HG02759 (cell line): ENCODE data around the gene SPATA21.

Experiments
- ATAC-seq: cut with Tn5 transposase; IDR thresholded peaks from one replicate; pipeline ENCODE4 v1.9.1; 2021; ENCODE audit warnings: mild to moderate bottlenecking, moderate library complexity; ENCODE audit not compliant: unreplicated experiment

The SPATA21 gene

DNA sequence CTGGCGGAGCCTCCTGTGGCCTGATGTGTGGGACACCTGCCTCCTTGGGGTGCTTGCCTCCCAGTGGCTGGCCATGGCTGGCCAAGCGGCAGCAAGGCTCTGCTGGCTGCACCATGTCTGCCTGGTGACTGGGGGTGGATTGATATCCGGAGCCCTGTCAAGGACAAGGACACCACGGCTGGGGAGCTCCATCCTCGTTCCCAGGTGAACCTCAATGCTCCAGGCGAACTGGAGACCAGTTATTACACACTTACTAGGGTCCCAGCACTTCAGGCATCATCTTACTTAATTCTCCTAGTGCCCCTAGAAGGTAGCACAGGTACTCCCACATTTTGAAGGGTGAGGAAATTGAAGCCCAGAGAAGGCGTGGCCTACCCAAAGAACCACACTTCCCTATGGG lies 15.2 kb downstream of the SPATA21 start:
- ATAC-seq = no peak

DNA sequence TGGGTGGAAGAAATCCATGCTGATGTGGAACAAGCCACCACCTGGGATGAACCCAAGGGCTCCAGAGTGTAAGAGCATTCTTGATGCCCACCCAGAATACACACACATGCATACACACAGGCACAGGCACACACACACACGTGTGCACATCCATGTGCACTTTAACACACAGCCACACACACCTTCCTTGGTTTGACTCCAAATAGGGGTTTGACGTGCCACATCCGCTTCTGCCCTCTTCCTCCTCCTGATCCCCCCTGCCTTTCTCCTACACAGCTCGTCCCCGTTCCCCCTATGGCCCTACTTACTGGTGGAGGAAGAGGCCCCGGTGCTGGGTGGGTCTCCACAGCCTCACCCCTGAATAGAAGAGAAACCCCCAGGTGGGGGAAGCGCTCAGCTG lies 16.0 kb downstream of the SPATA21 start:
- no peak for ATAC-seq

DNA sequence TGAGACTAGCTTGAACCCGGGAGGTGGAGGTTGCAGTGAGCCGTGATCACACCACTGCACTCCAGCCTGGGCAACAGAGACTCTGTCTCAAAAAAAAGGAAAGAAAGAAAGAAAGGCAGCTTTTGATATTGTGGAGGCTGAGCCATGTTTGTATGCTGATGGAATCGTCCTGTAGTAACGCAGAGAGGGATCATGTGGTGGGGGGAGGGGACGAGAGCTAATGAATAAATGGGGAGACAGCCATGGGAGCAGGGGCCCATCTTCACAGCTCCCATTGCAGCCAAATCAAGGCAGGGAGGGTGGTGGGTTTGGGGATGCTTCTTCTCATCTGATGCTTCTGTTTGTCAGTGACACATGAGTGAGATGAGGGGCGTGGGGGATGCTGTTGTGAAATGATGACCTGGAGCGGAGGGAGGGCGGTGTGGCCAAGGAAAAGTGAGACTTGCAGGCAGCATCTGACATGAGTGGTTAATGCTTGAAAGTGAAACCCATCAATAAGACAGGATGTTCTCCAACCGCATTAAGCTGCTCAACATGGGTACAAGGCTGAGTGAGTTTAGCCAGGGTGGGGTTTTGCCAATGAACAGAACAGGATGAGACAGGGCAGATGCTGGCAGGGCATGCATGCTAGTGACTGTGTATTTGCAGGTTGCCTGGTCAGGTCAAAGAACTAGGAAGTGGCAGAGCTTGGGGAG lies 16.7 kb downstream of the SPATA21 start:
- peak; percentile 70 for ATAC-seq

DNA sequence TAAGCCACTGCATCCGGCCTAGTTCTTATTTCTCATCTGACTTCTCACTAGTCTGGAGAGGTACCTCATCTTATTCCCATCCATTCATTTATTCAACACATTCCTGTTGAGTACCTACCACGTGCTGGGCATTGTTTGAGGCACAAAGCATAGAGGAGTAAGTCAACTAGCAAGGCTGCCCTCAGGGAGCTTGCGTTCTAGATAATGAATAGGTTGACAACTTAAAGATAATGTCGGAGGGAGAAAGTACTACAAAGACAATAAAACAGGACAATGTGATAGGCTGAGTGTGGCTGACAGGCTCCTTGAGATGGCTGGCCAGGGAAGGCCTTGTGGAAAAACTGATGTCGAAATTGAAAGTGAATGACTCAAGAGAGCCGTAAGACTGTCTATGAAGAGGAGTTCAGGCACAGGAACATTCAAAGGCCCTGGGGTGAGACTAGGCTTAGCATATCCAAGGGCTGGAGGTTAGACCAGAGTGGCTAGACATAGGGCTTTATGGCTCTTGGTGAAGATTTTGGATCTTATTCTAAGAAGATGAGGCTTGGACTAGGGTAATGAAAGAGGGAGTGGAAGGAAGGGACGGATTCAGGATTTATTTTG lies 18.3 kb downstream of the SPATA21 start:
- no peak for ATAC-seq

DNA sequence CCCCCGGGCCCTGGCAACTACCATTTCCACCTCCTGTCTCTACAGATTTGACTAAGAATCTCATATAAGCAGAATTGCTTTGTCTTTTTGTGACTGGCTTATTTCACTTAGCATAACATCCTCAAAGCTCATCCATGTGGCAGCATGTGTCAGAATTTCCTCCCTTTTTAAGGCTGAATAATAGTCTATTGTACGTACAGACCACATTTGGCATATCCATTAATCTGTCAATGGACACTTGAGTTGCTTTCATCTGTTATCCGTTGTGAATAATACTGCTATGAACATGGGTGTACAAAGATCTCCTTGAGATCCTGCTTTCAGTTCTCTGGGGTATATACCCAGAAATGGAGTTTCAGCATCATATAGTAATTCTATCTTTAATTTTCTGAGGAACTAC lies 24.0 kb downstream of the SPATA21 start:
- no peak for ATAC-seq

DNA sequence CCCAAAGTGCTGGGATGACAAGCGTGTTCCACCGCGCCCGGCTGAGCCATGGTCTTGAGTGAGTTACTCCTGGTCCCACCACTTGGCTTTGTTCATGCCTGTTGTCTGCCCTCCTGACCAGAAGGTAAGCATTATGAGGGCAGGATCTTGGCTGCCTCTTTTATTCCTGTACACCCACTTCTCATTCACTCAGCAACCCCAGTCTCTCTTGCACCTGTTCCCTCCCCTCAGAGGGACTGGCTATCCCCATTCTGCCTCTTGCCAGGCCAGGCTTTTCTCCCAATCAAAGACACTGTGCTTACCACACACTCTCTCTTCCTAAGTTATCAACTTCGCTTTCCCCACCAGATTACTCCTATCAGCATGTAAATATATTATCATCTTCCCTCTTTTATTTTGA lies 26.4 kb downstream of the SPATA21 start:
- no peak for ATAC-seq

DNA sequence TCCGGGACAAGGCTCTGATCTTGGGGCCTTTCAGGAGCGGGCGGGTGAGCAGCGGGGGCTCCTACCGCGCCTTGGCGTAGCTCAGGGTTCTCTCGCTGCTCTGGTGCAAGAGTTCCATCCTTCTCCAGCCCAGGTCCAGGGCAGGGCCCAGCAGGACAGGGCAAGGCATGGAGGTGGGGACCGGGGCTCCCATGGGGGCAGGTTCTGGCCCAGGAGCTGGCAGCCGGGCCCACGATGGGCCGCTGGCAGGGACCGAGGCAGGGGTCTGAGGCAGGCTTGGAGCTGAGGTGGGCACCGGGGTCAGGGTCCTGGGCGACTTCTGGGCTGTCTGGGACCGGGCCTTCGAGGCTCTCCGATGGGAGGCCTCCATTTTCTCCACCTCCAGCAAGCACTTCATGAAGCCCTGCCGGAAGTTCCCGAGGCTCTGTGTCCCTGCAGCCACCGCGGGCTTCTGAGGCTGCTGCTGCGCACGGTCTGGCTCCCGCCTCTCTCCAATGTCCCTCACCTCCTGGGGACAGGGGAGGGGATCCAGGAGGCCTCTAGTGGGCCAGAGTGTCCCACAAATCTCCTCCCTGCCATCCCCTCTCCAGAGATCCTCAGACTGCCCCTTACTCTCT lies 27.6 kb downstream of the SPATA21 start:
- no peak for ATAC-seq

DNA sequence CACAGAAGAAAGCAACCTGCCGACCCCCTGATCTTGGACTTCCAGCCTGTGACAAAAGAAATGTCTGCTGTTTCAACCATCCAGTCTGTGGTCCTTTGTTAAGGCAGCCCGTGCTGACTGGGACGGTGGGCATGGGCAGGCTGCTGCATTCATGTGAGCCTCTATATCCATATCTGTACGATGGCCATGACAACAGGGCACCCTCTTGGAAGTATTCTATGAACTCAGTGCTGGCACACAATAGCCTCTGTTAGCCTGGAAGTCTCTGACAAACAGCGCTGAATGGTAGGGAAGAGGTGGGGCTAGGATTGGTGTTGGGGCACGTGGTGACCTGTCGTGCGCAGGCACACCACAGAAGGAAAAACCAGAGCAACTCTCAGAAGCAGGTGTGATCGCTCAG lies 30.4 kb downstream of the SPATA21 start:
- no peak for ATAC-seq

DNA sequence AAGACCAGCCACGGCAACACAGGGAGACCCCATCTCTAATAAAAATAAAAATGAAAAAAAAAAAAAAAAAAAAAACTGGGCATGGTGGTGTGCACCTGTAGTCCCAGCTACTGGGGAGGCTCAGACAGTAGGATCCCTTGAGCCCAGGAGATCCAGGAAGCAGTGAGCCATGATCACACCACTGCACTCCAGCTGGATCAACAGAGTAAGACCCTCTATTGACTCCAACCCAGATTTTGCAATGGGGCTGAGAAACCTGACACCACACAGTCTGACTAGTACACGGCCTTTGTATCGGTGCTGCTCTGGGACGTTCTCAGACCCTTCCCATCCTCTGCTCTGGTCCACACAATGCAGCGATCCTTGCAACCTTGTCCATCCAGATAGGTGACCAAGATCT lies 31.8 kb downstream of the SPATA21 start:
- no peak for ATAC-seq

DNA sequence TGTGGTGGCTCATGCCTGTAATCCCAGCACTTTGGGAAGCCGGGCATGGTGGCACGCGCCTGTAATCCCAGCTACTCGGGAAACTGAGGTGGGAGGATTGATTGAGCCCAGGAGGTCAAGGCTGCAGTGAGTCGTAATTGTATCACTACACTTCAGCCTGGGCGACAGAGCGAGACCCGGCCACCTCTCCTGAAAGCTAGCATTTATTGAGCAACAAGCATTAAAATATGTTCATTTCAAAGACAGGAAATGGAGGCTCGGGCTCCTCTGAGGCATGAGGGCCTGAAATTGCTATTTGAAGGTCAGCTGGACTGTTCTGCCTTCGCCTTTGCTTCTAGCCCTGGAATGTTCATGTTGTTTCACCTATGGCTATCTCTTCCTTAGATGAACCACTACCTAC lies 34.5 kb downstream of the SPATA21 start:
- no peak for ATAC-seq

DNA sequence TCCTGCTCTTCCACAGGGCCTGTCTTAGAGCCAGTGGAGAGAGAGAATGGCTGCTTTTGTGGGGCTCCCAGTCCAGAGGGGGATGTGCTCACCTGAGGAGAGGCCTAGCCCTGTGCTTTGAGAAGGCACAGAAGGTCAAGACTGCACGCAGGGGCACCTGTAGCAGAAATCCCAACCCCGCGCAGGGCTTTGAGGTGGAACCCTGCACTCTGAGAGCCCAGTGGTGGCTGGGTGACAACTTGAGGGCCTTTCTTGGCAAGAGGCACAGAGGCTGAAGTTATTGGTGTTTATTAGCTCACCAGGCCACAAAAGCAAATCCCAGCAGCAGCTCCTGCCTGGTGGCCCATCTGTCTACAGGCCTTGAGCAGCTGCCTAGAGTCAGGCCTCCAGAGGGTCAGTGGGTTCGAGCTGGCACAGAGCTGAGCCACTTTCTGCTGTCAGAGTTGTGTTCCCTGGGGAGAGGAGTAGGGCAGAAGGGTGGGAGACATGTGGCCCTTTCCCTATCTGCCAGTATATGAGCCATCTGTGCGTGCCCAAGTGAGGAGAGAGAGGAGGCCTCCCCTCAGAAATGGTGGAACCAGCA lies 38.8 kb downstream of the SPATA21 start:
- ATAC-seq = no peak

DNA sequence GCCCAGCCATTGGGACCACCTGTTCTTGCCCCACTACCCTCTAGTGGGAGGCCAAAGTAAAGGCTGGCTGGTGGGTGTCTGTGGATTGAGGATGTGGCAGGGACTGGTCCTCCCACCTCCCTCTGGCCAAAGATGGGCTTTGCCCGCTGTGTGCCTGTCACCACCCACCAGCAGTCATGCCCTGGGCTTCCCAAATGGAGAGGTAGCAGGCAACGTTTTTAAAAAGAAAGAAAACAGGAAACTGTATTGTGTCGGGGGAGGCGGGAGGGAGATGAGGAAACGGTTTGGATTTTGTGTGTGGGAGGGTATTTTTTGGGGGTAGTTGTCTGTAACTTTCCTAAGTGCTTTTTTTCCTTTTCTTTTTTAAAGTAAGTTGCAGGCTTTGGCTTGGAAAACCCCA lies 40.1 kb downstream of the SPATA21 start:
- ATAC-seq = no peak

DNA sequence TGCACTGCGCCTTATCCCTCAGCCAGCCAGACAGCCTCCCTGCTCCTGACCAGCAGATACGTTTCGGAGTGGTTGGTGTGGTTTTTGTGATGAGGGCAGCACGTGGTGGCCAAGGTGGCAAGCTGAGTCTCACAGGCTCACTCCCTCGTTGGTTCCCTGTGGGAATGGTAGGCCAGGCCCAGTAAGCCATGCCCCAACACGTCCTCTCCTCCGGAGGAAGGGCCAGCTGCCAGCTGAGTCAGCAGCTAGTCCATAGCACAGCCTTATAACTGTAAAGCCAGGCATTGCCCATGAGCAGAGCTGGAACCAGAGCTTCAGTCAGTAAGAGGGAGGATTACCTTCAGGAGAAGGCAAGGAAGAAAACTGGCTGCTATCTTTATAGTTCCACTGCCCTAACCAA lies 40.6 kb downstream of the SPATA21 start:
- ATAC-seq = no peak

DNA sequence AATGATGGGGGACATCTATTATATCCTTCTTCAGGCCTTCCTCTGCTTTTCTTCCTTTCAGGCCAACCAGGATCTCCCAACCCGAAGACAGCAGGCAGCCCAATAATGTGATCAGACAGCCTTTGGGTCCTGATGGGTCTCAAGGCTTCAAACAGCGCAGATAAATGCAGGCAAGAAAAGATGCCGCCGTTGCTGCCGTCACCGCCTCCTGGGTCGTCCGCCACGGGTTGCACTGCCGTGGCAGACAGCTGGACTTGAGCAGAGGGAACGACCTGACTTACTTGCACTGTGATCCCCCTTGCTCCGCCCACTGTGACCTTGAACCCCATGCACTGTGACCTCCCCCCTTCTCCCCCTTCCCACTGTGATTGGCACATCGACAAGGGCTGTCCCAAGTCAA lies 42.2 kb downstream of the SPATA21 start:
- no peak for ATAC-seq

DNA sequence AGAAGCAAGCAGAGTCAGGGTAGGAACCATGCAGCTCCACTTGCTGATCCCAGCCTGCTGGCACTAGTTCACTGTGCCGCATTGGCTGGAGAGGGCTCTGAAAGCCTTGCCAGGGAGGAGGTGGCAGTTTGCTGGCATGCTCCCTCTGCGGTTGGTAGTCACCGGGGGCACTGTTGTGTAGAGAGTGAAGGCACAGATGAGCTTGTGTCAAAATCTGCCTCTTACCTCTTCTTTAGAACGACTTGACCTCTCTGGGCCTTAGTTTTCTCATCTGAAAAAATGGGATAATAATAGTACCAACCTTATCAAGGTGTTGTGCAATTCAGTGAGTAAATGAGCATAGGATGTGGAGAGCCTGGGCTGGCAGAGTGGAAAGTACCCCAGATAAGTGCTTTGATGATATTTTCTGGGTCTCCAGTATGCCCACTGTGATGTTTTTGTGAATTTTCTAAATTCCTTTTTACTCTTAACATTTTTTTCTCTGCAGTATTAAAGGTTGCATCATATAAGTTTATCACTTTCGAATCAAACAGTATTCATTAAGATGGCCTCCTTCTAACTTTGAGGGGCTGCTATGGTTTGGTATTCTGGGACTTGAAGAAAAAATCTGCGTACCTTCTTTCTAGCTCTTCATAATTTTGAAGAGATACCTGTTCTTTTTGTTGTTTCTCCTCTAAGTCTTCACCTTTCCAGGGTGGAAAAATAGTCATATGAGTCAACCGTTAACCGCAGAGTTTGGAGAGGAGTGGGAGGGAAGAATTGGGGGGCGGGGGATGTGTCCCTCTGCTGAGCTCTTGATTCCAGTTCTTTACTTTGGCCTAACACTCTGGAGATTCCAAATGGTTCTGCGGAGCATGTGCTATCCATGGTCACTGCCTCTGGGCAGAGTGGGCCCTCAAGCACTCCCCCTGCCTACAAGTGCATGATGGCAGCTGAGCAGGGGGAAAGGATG lies 43.4 kb downstream of the SPATA21 start:
- ATAC-seq = no peak

DNA sequence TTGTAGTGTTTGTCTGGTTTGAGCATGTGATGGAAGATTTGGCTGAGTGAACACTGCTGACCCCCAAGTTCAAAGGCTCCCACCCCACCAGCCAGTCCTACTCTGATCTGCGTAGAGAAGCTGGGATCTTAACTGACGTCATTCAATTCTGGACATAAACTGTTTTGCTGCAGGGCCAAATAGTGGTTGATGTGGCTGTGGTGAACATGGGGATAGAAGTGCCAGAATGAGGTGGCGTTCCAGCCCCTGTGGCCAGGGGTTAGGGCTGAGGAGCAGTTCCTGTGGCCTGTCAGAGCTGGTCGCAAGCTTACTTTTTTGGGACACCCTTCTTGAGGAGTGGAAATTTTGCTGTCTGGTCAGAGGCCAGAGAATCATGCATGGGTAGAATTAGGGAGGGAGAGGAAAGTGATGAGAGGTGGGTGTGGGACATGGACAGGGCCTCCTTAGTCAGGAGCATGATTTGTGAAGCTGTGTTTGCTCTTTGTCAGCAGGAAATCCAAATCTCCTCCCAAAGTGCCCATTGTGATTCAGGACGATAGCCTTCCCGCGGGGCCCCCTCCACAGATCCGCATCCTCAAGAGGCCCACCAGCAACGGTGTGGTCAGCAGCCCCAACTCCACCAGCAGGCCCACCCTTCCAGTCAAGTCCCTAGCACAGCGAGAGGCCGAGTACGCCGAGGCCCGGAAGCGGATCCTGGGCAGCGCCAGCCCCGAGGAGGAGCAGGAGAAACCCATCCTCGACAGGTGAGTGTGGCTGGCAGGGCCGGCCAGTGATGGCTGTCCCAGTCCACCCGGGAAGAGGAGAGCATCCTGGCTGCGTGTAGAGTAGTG lies 44.3 kb downstream of the SPATA21 start:
- no peak for ATAC-seq

DNA sequence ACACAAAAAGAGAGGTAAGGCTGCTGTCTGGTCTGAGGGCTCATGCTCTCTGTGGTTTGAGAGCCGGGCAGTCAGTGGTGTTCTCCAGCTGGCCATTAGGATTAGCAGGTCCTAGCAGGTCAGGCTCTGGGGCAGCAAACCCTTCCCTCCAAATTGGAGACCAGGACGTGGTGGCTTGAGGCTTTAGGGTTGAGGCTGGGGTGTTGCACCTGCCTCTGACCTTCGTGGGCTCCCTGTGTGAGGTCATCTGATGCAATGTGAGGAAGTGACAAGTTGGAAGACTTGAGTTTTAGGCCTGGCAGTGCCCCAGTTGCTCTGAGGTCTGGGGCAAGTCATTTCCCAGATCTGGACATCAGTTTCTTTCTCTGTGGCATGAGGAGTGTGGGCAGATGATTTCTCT lies 45.8 kb downstream of the SPATA21 start:
- no peak for ATAC-seq

DNA sequence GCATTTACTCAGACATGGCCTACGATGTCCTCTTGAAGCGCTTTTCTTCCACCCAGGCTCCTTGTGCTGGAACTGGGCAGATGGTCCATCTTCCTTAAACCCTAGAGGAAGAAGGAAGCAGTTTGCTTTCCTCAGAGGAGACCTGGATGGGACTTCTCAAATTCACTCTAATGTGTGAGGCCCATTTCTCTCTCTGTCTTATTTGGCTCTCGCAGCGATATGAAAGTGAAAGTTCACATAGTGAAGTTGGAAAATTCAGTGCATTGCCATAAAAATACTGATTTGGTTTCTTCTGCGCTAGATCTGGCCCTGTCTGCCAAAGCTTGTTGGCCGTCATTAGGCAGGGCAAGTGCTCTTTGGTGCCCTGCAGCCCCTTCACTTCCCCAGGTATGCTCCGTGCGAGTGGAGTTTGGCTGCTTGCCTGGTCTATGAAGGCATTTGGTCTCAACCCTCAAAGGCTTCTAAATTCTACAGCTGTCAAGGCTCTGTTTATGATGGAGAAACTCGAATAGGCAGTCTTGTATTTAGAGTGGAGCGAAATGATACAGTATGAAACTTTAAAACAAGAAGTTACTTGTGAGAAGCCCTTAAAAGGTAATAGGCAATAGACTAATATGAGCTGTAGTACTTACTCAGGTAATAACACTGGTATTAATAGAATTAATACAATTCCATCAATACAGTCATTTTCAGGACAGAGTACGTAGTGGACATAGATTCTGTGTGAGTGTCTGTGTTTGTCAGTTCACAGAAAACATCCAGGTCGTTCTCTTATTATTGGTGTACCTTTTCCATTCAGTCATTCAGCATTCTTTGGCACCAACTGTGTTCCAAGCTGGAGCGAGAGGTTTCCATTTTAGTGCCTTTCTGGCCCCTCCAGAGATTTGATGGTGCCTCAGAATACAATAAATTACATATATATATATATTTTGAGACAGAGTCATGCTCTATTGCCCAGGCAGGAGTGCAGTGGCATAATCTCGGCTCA lies 49.7 kb downstream of the SPATA21 start:
- ATAC-seq = peak; percentile 45
